ENCODE data around the gene PRKCZ.
"Not testable (repeated sequence)": the region's sequence is repeated elsewhere in the genome, so short reads cannot be mapped to it uniquely, and the experiment has no call there.

Gene PRKCZ

DNA sequence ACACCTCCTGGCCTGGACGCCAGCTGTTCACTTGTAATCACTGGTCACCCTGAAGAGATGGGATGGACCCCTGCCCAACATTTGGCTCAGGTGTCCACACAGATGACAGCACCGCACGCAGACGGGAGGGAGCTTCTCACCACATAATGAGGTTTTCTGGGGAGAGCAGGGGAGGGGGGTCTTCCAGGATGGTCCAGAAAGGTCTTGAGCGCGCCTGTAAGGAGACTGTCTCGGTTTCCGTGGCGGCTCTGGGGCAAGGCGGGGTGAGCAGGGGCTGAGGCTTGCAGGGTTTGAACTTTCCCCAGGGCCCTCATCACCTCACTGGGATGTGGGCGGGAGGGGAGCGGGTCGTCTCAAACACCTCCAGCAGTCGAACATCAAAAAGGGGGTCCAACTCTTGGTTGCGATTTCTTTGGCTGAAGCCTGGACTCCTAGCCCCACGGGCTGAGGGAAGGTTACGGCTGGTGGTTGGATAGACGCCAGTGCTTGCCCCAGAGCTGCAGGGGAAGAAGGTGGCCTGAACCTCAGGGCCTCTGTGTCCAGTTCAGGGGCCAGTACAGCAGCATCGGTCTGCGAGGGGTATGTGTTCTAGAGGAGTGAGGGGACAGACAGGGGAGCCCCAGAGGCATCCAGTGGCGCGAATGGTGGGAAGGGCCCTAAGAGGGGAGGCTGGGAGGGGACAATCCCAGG lies 53.8 kb downstream of the PRKCZ start:
- no peak for DNase-seq

DNA sequence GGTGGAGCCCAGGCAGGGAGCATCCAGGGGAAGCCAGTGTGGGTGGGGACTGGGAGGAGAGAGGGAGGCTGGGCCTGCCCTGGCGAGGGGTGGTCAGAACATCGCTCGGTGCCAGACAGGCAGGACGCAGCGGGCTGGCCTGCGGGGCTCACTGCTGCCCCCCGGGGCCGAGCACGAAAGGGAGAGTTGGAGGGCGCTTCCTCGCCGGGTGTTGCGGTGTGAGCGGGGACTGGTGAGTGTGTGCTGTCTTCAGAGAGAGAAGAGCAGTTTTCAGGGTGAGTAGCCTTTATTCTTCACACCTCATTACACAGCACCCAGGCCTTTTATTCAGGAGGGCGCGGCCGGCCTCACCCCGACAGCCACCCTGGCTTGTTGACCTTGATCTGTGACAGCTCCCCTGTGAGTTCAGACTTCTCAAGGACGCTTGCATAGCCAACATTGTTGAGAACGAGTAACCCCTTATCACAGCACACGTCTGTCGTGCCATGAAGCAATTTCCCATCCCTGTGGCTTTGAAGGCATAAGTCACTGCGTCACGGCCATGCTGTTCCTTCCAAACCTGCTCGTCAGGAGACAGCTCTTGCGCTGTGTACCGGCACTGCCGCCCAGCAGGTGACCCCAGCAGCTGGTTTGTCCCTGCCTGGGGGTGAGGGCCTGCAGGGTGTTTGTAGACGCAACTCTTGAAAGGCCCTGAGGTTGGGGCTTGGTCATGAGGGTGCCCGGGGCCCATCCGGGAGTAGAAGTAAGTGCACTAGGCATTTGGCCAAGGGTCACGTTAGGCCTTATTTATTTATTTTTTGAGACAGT lies 54.6 kb downstream of the PRKCZ start:
- DNase-seq = peak; percentile 71 to 80 (median 75)

DNA sequence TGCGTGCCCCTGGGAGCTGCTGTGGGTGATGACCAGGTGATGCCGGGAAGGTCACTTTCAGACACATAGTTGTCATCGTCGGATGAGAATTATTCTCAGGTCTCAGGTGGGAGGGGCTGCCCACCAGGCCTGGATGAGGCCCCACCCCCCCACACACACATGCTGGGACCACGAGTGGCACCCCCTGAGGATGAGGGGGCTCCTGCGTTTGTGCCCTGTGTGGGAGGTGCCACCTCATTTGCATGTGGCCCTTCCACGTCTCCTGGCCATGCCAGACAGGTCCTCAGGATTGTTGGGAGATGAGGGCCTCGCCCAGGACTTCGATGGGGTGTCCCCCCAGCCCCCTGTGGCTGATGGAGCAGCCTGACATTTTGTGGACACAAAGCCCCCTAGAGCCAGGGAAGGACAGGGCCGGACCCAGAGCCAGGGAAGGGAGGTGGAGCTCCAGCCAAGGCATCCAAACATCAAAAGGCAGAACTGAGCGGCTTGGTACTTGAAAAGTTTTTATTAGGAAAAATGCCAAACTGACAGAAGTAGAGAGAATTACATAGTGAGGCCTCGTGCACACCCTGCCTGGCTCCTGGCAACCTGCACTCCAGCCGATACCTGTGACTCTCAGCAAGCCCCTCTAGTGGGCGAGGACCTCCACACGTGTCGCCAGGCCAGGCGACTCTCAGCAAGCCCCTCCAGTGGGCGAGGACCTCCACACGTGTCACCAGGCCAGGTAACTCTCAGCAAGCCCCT lies 55.7 kb downstream of the PRKCZ start:
- no peak for DNase-seq

DNA sequence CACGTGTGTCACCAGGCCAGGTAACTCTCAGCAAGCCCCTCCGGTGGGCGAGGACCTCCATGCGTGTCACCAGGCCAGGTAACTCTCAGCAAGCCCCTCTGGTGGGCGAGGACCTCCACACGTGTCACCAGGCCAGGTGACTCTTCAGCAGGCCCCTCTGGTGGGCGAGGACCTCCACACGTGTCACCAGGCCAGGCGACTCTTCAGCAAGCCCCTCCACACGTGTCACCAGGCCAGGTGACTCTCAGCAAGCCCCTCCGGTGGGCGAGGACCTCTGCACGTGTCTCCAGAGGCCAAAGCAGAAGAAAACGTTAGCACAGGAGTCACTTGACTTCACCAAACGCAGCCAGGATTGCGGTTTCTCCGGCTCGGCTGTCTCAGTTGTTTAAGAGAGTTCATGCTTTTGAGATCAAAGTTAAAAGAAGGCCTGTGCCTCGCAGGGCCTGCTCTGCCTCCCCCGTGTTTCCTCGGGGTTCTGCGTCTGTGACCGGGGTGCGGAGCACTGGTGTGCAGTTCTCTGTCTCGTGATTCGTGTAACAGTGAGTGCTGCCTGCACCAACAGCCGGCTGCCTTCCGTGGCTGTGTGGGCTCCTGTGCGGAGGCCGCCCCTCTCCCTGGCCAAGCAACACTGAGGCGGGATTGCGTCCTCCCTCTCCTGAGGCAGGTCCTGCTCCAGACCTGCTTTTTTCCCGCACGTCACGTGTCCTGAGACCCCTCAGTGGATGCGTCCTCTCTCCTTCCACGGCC lies 56.6 kb downstream of the PRKCZ start:
- no peak for DNase-seq

DNA sequence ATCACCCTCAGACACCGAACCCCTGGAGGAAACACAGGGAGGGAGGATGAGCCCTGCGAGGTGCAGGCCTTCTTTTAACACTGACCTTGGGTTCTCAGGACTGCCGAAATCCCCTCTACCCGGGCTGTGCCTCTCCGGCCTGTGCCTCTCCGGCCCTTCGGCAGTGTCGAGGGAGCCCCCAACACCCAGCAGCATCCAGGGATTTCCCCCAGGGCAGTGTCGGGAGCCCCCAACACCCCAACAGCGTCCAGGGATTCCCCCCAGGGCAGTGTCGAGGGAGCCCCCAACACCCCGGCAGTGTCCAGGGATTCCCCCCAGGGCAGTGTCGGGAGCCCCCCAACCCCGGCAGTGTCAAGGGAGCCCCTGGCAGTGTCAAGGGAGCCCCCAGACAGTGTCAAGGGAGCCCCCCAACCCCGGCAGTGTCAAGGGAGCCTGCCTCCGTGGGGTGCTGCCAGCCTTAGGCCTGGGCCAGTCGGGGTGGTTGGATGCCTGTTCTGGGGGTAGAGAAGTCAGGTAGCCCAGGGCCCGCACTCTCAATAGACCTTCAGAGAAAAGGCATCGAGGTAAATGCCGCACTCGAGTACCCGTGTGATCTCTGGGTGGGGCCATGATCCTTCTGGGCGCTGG lies 57.5 kb downstream of the PRKCZ start:
- no peak for DNase-seq

DNA sequence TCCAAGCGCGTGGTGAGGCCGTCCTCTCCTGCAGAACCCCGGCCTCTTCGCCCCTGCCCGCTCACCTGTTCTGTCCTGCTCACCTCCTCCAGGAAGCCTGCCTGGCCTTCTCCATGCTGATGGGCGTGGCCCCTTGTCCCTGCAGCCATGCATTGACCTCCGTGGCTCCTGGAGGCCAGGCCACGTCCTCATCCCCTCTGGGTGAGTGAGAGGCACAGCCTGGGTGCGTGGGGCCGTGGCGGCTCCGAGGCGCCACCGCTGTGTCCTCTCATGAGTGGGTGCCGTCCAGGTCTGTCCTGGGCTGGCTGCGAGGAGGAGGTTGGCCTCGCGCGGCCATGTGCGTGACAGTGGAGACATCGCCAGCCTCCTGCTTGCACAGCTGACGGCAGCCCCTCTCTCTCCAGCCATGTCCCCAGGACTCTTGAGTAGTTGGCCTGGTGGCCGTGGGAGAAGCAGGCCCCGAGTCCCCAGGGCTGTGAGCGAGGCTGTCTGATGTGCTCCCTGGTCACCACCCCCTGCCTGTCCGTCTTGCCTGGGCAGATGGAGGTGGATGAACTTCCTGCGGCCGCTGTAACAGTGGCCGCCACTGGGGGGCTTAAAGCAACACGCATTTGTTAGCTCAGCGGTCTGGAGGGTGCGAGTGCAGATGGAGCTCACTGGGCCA lies 58.1 kb downstream of the PRKCZ start:
- DNase-seq = peak in 1 of 3 experiments; percentile 3

DNA sequence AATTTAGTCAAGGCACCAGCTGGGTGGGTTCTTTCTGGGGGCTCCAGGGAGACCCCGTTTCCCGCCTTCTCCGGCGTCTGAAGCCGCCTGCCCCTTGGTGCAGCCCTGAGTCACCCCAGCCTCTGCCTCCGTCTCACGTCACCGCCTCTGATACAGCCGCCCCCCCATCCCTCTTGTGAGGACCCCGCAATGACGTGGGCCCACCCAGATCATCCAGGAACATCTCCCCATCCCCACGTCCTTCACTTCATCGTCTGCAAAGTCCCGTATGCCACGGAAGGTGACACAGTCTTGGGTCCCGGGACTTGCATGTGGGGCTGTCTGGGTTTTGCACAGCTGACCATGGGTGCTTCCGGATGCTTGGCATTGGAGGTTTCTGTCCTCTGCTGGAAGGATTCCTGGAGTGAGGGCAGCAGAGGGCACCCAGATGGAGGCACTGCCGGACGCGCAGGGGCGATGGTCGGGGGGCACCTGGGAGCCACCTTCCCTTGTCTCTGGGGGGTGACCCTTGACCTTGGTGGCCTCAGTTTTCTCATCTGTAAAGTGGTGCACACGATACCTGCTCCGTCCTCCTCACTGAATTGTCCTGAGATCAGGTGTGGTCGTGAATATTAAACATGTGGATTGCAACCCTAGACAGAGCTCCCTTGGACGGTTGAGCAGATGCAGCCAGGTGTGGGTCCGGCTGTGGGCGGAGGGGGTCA lies 58.8 kb downstream of the PRKCZ start:
- DNase-seq = no peak

DNA sequence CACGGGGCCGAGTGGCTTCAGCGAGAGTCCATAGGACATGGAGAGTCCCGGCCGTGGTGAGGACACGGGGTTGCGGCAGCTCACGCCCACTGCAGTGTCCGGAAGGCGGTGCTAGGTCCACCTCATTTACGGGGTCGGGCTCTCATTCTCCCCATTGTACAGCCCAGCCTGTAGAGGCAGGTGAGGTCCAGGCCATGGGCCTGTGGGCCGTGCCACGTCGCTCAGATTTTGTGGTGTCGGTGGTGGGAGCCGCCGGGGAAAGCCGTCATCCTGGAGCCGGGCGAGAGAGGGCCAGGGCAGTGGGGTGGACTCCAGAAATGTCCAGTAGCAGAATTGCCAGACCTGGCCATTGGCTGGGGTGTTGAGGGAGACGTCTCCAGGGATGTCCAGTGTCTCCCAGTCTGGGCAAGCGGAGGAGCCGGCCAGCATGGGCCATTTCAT lies 59.4 kb downstream of the PRKCZ start:
- no peak for DNase-seq

DNA sequence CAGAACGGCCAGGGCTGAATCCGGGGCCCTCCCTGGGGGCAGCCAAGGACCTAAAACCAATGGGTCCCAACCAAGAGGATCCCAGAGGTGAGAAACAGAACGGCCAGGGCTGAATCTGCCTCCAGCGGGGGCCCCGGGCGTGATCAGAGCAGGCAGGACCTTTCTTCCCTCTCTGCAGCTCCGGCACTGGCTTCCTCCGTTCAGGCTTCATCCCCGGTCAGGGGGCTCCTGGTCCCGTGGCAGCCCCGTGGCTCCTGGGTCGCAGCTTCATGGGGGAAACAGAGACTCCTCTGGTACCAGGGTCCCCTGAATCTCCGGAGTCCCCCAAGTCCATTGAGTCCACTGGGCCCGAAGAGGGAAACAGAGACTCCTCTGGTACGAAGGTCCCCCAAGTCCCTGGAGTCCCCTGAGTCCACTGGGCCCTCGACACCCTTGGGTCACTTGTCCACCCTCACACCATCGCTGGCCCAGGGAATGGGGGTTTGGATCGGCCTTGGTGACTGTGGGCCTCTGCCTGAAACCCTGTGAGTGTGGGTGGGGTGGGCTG lies 60.1 kb downstream of the PRKCZ start:
- no peak for DNase-seq

DNA sequence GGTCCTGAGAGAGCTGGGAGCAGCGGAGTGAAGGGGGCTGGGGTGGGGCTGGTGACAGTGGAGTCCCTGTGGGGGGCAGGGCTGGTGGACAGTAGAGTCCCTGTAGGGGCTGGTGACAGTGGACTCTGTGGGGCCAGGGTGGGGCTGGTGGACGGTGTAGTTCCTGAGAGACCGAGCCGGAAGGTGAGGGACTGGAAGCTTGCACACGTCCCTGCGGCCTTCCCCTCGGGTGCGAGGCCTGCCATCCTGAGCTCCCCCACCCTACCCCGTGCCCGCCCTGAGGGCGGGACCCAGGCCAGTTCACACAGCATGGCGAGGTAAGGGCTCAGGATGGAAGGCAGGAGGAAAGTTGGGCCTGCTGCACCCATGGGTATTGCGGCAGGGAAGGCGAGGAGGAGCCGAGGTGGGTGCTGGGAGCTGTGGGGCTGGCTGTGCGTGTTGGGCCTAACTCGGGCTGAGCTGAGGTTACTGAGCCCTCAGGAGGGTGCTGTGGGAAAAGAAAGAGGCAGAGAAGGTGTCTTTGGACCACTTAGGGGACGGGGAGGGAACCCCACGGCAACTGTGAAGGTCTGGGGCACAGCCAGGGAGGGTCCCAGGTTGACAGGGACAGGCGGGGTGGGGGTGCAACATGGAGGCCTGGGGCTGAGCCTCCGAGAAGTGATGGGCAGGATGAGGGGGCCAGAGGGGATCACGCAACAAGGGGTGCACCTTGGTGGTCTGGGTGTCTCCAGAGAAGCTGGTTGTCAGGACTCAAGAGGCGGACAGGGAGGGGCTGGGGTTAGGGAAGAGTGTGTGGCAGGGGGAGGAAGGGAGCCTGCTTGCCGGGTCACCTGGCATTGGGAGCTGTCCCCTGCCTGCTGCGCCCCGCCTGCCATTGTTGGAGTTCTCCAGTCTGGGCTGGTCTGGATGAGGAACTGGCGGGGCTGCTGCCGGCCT lies 60.8 kb downstream of the PRKCZ start:
- DNase-seq = no peak

DNA sequence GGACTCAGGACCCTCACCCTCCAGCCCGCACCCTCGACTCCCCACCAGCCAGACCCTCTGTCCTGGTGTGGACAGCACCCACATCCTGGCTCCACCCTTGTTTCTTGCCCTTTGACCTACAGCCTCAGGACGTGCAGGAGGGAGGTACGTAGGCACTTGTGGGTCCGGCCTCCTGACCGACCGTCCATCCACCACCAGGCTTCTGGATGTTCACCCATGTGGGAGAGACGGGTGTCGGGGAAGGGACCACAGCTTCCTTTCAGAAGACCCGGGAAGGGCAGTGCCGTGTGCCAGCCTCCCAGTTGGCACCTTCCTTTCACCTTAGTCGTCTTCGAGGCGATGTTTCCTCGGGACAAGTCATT lies 61.4 kb downstream of the PRKCZ start:
- no peak for DNase-seq

DNA sequence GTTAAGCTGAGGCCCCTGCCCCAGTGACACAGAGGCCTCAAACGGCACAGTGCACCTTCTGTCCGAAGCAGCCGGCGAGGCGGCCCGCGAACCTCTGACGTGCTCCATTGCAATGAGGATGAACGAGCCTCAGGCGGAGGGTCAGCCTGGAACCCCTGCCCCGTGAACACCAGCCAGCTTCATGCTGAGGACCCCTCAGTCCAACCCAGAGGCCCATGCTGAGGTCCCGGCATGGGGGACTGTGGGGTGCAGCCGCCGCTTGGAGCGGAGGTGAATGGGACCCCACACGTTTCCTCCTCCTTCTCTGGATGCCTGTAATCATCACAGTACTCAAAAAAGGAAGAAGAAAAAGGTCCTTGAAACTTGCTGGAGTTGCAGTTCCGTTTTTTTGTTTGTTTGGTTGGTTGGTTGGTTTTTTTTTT lies 62.1 kb downstream of the PRKCZ start:
- no peak for DNase-seq

DNA sequence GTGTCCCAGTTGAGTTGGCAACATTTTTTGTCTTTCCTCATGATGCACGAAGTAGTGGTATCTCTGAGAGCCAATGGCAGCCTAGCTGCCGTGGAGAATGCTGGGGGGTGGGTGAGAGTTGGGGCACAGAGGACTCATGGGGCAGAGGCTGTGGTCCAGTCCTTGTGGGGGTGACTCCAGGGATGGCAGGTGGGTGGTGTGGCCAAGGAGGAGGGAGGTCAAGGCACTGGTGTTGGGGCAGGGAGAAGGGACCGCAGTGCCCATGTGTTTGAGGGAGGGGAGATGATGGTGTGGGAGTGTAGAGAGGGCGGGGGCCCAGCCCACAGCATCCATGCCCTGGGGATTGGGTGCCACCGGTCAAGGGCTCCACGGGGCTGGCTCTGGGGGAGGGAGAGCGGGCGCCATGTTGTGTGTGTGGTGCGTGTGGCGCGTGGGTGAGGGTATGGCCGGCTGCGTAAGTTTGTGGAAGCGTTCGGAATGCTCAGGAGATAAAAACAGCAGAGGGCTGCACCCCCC lies 63.5 kb downstream of the PRKCZ start:
- DNase-seq = no peak

DNA sequence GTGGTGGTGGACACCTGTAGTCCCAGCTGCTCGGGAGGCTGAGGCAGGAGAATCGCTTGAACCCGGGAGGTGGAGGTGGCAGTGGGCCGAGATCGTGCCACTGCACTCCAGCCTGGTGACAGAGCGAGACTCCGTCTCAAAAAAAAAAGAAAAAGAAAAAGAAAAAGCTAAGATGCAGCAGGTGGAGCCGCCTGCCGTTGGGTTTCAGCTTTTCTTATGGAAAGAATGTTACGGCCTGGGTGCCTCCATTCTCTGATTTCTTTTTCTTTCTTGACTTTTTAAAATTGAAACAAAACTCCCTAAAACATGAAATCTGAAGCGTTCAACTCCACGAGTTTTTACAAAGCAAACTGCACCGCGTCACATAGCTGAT lies 64.4 kb downstream of the PRKCZ start:
- not testable (repeated sequence) for DNase-seq

DNA sequence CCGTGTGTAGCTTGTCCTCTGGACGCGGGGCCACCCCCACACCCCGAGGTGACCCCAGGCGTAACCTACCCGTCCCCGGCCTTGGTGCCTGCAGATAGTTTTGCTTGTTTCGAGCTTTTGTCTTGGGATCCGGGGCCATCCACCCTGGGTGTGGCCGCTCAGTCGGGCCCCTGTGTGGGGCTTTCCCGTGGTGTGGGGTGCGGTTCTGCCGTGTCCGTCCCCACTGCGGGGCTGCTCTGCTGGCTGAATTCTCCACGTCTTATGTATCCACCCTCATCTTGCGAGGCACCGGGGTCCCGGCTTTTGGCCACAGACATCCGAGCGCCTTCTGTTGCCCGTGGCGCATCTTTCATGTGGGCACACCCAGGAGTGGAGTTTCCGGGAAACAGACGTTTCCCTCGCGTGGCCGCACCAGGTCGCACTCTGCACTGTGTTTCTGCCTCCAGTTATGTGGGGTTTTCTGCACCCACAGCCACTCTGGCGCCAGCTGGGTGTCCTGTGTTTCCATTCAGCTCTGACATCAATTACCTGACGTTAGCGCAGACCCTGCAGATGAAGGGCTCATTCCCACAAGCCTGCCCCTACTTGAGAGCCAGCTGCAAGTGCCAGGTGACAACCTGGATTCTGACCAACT lies 64.9 kb downstream of the PRKCZ start:
- peak in 2 of 3 experiments; percentile 45 to 49 for DNase-seq

DNA sequence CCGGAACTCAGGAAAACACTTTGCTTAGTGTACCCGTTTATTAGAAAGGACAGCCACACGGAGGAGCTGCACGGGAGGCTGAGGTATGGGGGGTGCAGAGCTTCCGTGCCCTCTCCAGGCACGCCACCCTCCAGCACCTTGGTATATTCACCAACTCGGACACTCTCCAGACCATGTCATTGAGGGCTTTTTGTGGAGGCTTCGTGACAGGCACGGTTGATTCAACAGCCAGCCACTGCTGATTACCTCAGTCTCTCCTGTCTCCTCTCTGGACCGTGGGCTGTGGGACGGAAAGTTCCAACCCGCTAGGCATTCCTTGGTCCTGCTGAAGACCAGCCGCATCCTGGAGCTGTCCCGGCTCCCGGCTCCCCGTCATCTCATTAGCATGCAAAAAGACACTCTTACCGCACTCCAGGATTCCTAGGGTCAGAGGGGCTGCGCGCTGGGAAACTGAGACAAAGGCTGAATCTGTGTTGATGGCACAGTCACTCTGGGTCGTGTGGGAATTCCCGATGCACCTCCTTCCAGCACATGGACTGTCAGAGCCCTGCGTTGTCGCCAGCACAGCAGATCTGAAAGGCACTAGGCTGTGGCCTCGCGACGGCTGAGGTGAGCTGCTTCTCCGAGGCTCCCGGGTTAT lies 65.6 kb downstream of the PRKCZ start:
- DNase-seq = no peak

DNA sequence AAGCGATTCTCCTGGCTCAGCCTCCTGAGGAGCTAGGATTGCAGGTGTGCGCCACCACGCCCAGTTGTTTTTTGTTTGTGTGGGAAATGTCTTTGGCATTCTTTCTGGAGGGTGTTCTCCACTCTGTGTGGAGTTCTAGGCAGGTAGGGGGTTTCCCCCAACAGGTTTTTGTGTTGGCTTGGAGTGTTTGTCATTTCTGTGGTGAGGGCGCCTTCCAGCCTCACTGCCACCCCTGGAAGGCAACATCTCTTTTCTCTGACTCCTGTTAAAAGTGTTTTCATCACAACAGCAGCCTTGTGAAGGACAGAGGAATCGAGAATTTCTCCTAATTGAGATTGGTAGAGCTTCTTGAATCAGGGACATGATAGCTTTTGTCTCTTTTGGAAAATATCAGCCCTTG lies 69.7 kb downstream of the PRKCZ start:
- DNase-seq = no peak

DNA sequence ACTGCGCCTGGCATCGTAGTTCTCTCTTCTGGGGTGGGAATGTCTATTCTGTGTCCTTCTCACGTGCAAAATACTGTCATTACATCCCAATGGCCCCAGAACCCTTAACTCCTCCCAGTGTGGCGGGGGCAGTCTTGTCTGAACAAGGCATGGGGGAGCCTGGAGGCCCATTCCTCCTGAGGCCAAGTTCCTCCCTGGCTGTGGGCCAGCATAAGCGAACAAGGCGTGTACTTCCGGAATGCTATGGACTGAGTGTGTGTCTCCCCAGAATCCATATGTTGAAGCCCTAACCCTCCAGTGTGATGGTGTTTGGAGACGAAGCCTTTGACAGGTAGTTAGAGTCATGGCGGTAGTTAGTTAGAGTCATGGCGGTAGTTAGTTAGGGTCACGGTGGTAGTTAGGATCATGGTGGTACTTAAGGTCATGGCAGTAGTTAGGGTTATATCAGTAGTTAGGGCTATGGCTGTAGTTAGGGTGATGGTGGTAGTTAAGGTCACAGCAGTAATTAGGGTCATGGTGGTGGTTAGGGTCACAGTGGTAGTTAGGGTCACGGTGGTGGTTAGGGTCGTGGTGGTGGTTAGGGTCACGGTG lies 71.0 kb downstream of the PRKCZ start:
- DNase-seq = no peak
